Liver (tissue), 9 donors: ENCODE data around the gene NUBP1. TPM values are rescaled to one million over a fixed set of nuclear protein-coding genes. Genes with fewer than 3 reads are reported as not detected.

Experiments
- DNase-seq: peaks from one replicate; pipeline ENCODE4 v3.0.0-alpha.2; 2017; ENCODE audit warnings: low spot score
- H3K27ac ChIP-seq, 2 donors: one replicate each; pipeline ENCODE4 v1.7.0; 2013; ENCODE audit warnings: inconsistent platforms in 2 of 2, low read length in 2 of 2, control low read depth in 1 of 2, low read depth in 1 of 2, mild to moderate bottlenecking in 1 of 2
- H3K27me3 ChIP-seq, 4 donors: one replicate each; pipeline versions ENCODE4 v1.6.1 to v1.7.0; 2013; ENCODE audit warnings: low read length in 3 of 4, inconsistent platforms in 1 of 4, mild to moderate bottlenecking in 1 of 4, moderate library complexity in 1 of 4; ENCODE audit not compliant: control insufficient read depth in 4 of 4, insufficient read depth in 4 of 4
- H3K36me3 ChIP-seq, 4 donors: one replicate each; pipeline versions ENCODE4 v1.6.1 to v1.7.0; 2013; ENCODE audit warnings: low read length in 3 of 4, mild to moderate bottlenecking in 3 of 4, low read depth in 1 of 4, moderate library complexity in 1 of 4; ENCODE audit not compliant: control insufficient read depth in 4 of 4, insufficient read depth in 3 of 4
- H3K4me1 ChIP-seq, 4 donors: one replicate each; pipeline versions ENCODE4 v1.6.1 to v1.7.0; 2013; ENCODE audit warnings: low read length in 3 of 4, mild to moderate bottlenecking in 3 of 4, moderate library complexity in 1 of 4; ENCODE audit not compliant: control insufficient read depth in 4 of 4, insufficient read depth in 4 of 4
- H3K4me3 ChIP-seq, 3 donors: one replicate each; pipeline versions ENCODE4 v1.6.1 to v1.7.0; 2013; ENCODE audit warnings: low read length in 3 of 3, control low read depth in 1 of 3, low read depth in 1 of 3, mild to moderate bottlenecking in 1 of 3
- H3K9ac ChIP-seq, 2 donors: one replicate each; pipeline ENCODE4 v1.7.0; 2013; ENCODE audit warnings: low read length in 2 of 2, mild to moderate bottlenecking in 2 of 2, moderate library complexity in 2 of 2, control low read depth in 1 of 2, low read depth in 1 of 2
- H3K9me3 ChIP-seq, 4 donors: one replicate each; pipeline versions ENCODE4 v1.6.1 to v1.7.0; 2013; ENCODE audit warnings: low read length in 3 of 4; ENCODE audit not compliant: control insufficient read depth in 4 of 4
- EGR1 ChIP-seq, 2 donors: IDR thresholded peaks; 2 replicates each; pipeline ENCODE4 v1.6.1; 2016 to 2018; ENCODE audit warnings: antibody characterized with exemption in 2 of 2, low read depth in 2 of 2
- FOXA1 ChIP-seq: IDR thresholded peaks from 2 replicates; pipeline ENCODE4 v1.6.1; 2016; ENCODE audit warnings: antibody characterized with exemption
- FOXA2 ChIP-seq: IDR thresholded peaks from 2 replicates; pipeline ENCODE4 v1.6.1; 2016; ENCODE audit warnings: antibody characterized with exemption
- HNF4G ChIP-seq: IDR thresholded peaks from 2 replicates; pipeline ENCODE4 v1.6.1; 2016; ENCODE audit warnings: antibody characterized with exemption
- JUND ChIP-seq, 2 donors: IDR thresholded peaks; 2 replicates each; pipeline ENCODE4 v1.6.1; 2016; ENCODE audit warnings: antibody characterized with exemption in 2 of 2
- NR2F2 ChIP-seq: IDR thresholded peaks from 2 replicates; pipeline ENCODE4 v1.6.1; 2016; ENCODE audit warnings: antibody characterized with exemption
- RAD21 ChIP-seq, 2 donors: IDR thresholded peaks; 2 replicates each; pipeline ENCODE4 v1.6.1; 2016; ENCODE audit warnings: antibody characterized with exemption in 2 of 2, mild to moderate bottlenecking in 2 of 2
- RXRA ChIP-seq, 2 donors: IDR thresholded peaks; 2 replicates each; pipeline ENCODE4 v1.6.1; 2017 to 2018; ENCODE audit warnings: antibody characterized with exemption in 2 of 2, mild to moderate bottlenecking in 1 of 2
- TAF1 ChIP-seq: conservative IDR thresholded peaks from 2 replicates; pipeline ENCODE4 v1.6.1; 2016; ENCODE audit warnings: antibody characterized with exemption, mild to moderate bottlenecking
- WGBS: extraction: QIAGEN DNeasy Blood & Tissue Kit; methylation state at CpG from one replicate; pipeline ENCODE4 v1.1.7; 2013; 5-methylcytosine and 5-hydroxymethylcytosine counted together
- polyA plus RNA-seq, 2 donors: library from polyadenylated mRNA; stranded (reverse) in 1 of 2; unstranded in 1 of 2; fragments of 200-250 nt in 1 of 2; fragments of >200 nt in 1 of 2; fragmentation: Nextera tagmentation in 1 of 2; extraction: Ambion mirVana in 1 of 2; gene quantifications; one replicate each; pipeline versions ENCODE4 v1.2.1 to v1.2.3, GENCODE V29; 2013 to 2015
- total RNA-seq, 2 donors: library from RNA; depleted of rRNA; stranded (reverse); fragments of >200 nt; gene quantifications; one replicate each; pipeline ENCODE4 v1.2.3, GENCODE V29; 2014
- TF ChIP-seq, protein P1 (sequence below): fragments of 150-350 bp; IDR thresholded peaks from 2 replicates; pipeline ENCODE4 v1.5.1; 2017; ENCODE audit warnings: improper control_type of control experiment, low read depth, low read length; ENCODE audit not compliant: missing input control
- TF ChIP-seq, protein P2 (sequence below): IDR thresholded peaks from 2 replicates; pipeline ENCODE4 v1.6.1; 2016; ENCODE audit warnings: antibody characterized with exemption
- TF ChIP-seq, protein P3 (sequence below): IDR thresholded peaks from 2 replicates; pipeline ENCODE4 v1.6.1; 2016; ENCODE audit warnings: antibody characterized with exemption
- TF ChIP-seq, protein P4 (sequence below): IDR thresholded peaks from 2 replicates; pipeline ENCODE4 v1.6.1; 2016; ENCODE audit warnings: antibody characterized with exemption, mild to moderate bottlenecking
- donor health status: healthy.
- donor health status: healthy.
- donor health status: healthy.
- donor health status: healthy.
- donor health status: healthy.

NUBP1 gene
- total and polyA plus RNA-seq, 4 donors: 16.6 to 22.5 (median 20.3) TPM

DNA sequence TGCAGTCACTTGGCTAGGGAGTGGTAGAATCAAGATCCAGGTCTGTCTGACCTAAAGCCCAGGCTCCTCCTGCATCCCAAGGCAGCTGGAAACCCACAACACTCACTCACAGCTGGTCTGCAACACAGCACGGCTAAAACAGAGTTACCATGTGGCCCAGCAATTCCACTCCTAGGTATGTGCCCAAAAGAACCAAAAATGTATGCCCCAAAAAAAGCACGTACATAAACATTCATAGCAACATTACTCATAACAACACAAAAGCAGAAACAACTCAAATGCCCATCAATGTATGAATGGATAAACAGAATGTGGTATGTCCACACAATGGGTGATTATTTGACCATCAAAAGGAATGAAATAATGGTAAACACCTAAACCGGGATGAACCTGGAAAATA, 66.1 kb downstream of the NUBP1 start:
- H3K27me3 ChIP-seq: no peaks in the 10 kb centered on the region
- no peak overlapping the region for H3K4me3 ChIP-seq
- TF ChIP-seq FOXA2 (no peak), EGR1 (IDR thresholded peaks at IDR 0.05; ENCODE audit: low read depth in 2 of 2) (no peak), RAD21 (IDR thresholded peaks at IDR 0.05) (no peak), HNF4G (no peak)
- TF ChIP-seq, protein P1, sequence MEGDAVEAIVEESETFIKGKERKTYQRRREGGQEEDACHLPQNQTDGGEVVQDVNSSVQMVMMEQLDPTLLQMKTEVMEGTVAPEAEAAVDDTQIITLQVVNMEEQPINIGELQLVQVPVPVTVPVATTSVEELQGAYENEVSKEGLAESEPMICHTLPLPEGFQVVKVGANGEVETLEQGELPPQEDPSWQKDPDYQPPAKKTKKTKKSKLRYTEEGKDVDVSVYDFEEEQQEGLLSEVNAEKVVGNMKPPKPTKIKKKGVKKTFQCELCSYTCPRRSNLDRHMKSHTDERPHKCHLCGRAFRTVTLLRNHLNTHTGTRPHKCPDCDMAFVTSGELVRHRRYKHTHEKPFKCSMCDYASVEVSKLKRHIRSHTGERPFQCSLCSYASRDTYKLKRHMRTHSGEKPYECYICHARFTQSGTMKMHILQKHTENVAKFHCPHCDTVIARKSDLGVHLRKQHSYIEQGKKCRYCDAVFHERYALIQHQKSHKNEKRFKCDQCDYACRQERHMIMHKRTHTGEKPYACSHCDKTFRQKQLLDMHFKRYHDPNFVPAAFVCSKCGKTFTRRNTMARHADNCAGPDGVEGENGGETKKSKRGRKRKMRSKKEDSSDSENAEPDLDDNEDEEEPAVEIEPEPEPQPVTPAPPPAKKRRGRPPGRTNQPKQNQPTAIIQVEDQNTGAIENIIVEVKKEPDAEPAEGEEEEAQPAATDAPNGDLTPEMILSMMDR: no peak
- no peak overlapping the region for H3K27ac ChIP-seq
- no peaks in the 10 kb centered on the region for H3K4me1 ChIP-seq
- no peaks in the 10 kb centered on the region for H3K9me3 ChIP-seq
- no peak overlapping the region for H3K9ac ChIP-seq
- 99% methylated on average over 3 of the region's 3 CpGs for WGBS
- DNase-seq: no peak
- no peaks in the 10 kb centered on the region for H3K36me3 ChIP-seq

DNA sequence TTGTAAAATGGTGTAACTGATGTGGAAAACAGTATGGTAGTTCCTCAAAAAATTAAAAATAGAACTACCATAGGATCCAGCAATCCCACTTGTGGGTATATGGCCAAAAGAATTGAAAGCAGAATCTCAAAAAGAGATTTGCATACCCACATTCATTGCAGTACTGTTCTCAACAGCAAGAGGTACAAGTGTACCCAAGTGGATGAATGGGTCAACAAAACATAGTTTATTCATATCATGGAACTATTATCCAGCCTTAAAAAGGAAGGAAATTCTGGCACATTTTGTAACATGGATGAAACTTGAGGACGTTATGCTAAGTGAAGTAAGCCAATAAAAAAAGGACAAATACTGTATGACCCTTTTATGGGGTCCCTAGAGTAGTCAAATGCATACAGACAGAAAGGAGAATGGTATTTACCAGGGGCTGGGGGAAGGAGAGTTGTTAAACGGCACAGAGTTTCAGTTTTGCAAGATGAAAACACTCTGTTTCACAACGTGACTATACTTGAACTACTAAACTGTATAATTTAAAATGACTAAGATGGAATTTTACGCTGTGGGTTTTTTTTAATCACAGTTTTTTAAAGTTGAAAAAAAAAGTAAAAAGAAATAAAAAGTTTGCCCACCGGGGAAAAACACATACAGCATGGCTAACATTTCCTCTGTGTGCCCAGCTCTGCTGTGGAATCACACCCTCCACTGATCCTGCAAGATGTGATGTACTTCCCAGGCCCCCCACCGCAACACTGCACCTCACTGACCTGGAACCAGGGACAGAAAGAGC, 68.9 kb downstream of the NUBP1 start:
- H3K36me3 ChIP-seq: no peaks in the 10 kb centered on the region
- H3K27ac ChIP-seq: no peak overlapping the region
- no peaks in the 10 kb centered on the region for H3K4me1 ChIP-seq
- 69% methylated on average over 6 of the region's 6 CpGs for WGBS
- H3K9me3 ChIP-seq: no peaks in the 10 kb centered on the region
- H3K9ac ChIP-seq: no peak overlapping the region
- H3K4me3 ChIP-seq: no peak overlapping the region
- H3K27me3 ChIP-seq: no peaks in the 10 kb centered on the region
- no peak for DNase-seq
- TF ChIP-seq FOXA2 (no peak), RXRA (IDR thresholded peaks at IDR 0.05) (no peak), TAF1 (no peak), RAD21 (IDR thresholded peaks at IDR 0.05) (no peak), FOXA1 (no peak)
- TF ChIP-seq, protein P2, sequence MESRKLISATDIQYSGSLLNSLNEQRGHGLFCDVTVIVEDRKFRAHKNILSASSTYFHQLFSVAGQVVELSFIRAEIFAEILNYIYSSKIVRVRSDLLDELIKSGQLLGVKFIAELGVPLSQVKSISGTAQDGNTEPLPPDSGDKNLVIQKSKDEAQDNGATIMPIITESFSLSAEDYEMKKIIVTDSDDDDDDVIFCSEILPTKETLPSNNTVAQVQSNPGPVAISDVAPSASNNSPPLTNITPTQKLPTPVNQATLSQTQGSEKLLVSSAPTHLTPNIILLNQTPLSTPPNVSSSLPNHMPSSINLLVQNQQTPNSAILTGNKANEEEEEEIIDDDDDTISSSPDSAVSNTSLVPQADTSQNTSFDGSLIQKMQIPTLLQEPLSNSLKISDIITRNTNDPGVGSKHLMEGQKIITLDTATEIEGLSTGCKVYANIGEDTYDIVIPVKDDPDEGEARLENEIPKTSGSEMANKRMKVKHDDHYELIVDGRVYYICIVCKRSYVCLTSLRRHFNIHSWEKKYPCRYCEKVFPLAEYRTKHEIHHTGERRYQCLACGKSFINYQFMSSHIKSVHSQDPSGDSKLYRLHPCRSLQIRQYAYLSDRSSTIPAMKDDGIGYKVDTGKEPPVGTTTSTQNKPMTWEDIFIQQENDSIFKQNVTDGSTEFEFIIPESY: no peak
- TF ChIP-seq, protein P1: no peak
- TF ChIP-seq, protein P3, sequence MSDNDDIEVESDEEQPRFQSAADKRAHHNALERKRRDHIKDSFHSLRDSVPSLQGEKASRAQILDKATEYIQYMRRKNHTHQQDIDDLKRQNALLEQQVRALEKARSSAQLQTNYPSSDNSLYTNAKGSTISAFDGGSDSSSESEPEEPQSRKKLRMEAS: no peak

DNA sequence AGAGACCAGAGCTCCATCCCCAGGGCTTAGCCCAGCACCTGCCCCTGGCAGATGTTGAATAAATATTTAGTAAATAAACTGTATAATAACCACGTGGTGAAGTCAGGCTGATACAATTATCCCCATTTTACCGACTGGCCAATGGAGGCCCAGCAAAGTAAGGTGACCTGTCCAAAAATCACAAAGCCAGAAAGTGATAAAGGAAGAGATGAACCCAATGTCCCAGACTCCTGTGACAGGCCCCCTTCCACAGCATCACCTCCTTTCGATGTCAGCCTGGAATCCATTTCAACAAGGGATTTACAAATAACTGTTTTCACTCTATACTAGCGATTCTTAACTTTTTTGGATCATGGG, 69.4 kb downstream of the NUBP1 start:
- H3K27ac ChIP-seq: no peak overlapping the region
- H3K4me3 ChIP-seq: no peak overlapping the region
- no peaks in the 10 kb centered on the region for H3K9me3 ChIP-seq
- 80% methylated on average over 4 of the region's 4 CpGs for WGBS
- H3K9ac ChIP-seq: no peak overlapping the region
- no peaks in the 10 kb centered on the region for H3K36me3 ChIP-seq
- H3K27me3 ChIP-seq: no peaks in the 10 kb centered on the region
- DNase-seq: no peak
- H3K4me1 ChIP-seq: no peaks in the 10 kb centered on the region
- TF ChIP-seq, protein P4, sequence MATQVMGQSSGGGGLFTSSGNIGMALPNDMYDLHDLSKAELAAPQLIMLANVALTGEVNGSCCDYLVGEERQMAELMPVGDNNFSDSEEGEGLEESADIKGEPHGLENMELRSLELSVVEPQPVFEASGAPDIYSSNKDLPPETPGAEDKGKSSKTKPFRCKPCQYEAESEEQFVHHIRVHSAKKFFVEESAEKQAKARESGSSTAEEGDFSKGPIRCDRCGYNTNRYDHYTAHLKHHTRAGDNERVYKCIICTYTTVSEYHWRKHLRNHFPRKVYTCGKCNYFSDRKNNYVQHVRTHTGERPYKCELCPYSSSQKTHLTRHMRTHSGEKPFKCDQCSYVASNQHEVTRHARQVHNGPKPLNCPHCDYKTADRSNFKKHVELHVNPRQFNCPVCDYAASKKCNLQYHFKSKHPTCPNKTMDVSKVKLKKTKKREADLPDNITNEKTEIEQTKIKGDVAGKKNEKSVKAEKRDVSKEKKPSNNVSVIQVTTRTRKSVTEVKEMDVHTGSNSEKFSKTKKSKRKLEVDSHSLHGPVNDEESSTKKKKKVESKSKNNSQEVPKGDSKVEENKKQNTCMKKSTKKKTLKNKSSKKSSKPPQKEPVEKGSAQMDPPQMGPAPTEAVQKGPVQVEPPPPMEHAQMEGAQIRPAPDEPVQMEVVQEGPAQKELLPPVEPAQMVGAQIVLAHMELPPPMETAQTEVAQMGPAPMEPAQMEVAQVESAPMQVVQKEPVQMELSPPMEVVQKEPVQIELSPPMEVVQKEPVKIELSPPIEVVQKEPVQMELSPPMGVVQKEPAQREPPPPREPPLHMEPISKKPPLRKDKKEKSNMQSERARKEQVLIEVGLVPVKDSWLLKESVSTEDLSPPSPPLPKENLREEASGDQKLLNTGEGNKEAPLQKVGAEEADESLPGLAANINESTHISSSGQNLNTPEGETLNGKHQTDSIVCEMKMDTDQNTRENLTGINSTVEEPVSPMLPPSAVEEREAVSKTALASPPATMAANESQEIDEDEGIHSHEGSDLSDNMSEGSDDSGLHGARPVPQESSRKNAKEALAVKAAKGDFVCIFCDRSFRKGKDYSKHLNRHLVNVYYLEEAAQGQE: no peak
- TF ChIP-seq JUND (IDR thresholded peaks at IDR 0.05): no peak
- TF ChIP-seq, protein P3: no peak
- TF ChIP-seq FOXA2: no peak
- TF ChIP-seq, protein P2: no peak
- no peak for TF ChIP-seq NR2F2
- no peak for TF ChIP-seq HNF4G
- no peak for TF ChIP-seq RAD21 (IDR thresholded peaks at IDR 0.05)
- no peak for TF ChIP-seq TAF1
